GM12873 (cell line): ENCODE data around the gene DCC.

Experiments used
- CTCF ChIP-seq: IDR thresholded peaks from 2 replicates; pipeline ENCODE4 v1.5.1; 2012; ENCODE audit warnings: low read depth, mild to moderate bottlenecking, moderate library complexity, low read length, control low read depth; ENCODE audit not compliant: insufficient read depth; ENCODE audit errors: missing control alignments

DCC gene

GRCh38 chr18:53253789-53254188 lies 913.8 kb downstream of the DCC start:
- TF ChIP-seq CTCF, result no peak

GRCh38 chr18:53254265-53254664 lies 914.3 kb downstream of the DCC start:
- TF ChIP-seq CTCF, result no peak

- TF ChIP-seq CTCF, result no peak
These were observed 921.2 kb downstream of the DCC start for GRCh38 chr18:53261241-53261640.

- TF ChIP-seq CTCF, result no peak
These were observed 926.9 kb downstream of the DCC start for GRCh38 chr18:53266850-53267249.

GRCh38 chr18:53268455-53268854 lies 928.5 kb downstream of the DCC start:
- no peak for TF ChIP-seq CTCF

GRCh38 chr18:53281406-53281805 lies 941.4 kb downstream of the DCC start:
- TF ChIP-seq CTCF, result no peak

GRCh38 chr18:53283708-53284107 lies 943.7 kb downstream of the DCC start:
- no peak for TF ChIP-seq CTCF
